GM20000 (cell line): Measurements from ENCODE around the gene FAM98C.
"Not testable (repeated sequence)": the region's sequence is repeated elsewhere in the genome, so short reads cannot be mapped to it uniquely, and the experiment has no call there.

Experiments used
- DNase-seq: peaks from one replicate; pipeline ENCODE4 v3.0.0; 2012; ENCODE audit warnings: low spot score
- TF ChIP-seq, protein P1 (sequence below): IDR thresholded peaks from 2 replicates; pipeline ENCODE4 v1.5.1; 2012; ENCODE audit warnings: mild to moderate bottlenecking, control low read depth; ENCODE audit errors: extremely low read depth, missing control alignments

Gene FAM98C

DNA sequence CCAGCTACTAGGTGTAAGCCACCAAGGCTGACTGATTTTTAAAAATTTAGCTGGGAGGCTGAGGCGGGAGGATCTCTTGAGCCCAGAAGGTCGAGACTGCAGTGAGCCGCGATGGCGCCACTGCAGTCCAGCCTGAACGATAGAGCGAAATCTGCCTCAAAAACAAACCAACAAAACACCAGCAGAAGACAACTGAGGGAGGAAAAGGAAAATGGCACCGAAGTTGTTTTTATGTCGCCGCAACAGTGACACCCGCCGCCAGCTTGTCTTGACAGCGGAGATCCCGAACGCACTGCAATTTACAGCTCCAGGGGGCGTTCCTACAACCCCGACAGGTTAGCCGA lies 298 bp upstream of the FAM98C start:
- DNase-seq, result no peak
- TF ChIP-seq, protein P1, sequence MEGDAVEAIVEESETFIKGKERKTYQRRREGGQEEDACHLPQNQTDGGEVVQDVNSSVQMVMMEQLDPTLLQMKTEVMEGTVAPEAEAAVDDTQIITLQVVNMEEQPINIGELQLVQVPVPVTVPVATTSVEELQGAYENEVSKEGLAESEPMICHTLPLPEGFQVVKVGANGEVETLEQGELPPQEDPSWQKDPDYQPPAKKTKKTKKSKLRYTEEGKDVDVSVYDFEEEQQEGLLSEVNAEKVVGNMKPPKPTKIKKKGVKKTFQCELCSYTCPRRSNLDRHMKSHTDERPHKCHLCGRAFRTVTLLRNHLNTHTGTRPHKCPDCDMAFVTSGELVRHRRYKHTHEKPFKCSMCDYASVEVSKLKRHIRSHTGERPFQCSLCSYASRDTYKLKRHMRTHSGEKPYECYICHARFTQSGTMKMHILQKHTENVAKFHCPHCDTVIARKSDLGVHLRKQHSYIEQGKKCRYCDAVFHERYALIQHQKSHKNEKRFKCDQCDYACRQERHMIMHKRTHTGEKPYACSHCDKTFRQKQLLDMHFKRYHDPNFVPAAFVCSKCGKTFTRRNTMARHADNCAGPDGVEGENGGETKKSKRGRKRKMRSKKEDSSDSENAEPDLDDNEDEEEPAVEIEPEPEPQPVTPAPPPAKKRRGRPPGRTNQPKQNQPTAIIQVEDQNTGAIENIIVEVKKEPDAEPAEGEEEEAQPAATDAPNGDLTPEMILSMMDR, result no peak

DNA sequence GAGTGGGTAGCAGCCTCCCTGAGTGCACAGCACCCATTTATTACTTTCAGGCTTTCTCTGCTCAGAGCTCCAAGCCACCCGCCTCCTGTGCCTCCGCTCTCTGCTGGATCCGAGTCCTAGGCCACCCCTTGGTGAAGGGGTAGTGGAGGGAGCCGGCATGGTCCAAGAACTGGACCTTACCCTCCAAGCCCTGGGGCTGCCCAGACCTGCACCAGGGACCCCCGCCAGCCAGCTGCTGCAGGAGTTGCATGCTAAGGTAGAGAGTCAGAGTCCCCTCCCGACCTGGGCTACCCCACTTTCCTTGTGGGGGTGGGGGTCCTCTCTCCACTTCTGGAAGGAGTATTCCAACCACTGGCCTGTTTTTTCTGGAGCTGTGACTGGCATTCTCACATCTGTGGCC lies 2.0 kb downstream of the FAM98C start:
- no peak for DNase-seq
- TF ChIP-seq, protein P1, result no peak

DNA sequence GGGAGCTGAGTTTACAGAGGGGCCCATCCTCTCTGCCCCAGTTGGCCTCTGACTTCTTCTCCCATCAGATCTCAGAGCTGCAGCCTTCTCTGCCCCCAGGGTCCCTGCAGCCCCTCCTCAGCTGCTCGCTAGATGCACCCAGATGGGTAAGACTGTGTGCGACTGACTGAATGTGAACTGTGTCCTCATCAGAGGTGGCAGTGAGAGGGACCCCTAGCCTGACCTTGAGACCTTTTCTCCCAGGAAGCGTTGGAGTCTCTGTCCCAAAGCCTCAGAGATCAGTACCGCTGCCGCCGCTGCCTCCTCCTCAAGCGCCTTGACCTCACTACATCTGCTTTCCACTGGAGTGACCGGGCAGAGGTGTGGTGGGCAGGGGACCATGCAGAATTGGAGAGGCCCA lies 2.4 kb downstream of the FAM98C start:
- TF ChIP-seq, protein P1, result no peak

DNA sequence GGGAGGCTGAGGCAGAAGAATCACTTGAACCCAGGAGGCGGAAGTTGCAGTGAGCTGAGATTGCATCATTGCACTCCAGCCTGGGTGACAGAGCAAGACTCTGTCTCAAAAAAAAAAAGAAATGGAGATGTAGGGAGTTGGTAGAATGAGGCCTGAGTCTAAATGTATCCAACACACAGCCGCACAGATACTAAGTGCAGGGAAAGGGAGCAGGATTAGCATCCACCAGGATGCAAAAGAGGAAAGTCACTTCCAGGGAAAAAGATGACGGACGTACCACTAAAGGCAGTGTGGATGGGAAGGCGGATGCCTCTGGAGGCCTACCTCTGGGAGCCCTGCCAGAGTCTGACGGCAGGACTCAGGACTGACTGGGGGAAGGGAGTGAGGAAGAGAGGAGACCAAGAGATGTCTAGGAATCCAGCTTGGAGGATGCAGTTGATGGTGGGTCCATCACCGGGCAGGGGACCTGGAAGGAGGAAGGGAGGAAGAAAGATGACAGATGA lies 6.8 kb downstream of the FAM98C start:
- DNase-seq, result no peak
- TF ChIP-seq, protein P1, result no peak

More for the DNA sequence above, 2.4 kb downstream of the FAM98C start:
- no peak for DNase-seq

DNA sequence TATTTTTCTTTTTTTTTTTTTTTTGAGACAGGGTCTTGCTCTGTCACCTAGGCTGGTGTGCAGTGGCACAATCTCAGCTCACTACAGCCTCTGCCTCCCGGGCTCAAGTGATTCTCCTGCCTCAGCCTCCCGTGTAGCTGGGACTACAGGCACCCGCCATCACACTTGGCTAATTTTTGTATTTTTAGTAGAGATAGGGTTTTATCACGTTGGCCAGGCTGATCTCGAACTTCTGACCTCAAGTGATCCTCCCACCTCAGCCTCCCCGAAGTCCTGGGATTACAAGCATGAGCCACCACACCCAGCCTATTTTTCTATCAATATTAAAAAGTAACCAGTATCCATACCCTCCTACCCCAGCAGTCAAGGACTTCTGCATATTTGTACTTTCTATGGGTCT lies 7.5 kb downstream of the FAM98C start:
- not testable (repeated sequence) for DNase-seq

DNA sequence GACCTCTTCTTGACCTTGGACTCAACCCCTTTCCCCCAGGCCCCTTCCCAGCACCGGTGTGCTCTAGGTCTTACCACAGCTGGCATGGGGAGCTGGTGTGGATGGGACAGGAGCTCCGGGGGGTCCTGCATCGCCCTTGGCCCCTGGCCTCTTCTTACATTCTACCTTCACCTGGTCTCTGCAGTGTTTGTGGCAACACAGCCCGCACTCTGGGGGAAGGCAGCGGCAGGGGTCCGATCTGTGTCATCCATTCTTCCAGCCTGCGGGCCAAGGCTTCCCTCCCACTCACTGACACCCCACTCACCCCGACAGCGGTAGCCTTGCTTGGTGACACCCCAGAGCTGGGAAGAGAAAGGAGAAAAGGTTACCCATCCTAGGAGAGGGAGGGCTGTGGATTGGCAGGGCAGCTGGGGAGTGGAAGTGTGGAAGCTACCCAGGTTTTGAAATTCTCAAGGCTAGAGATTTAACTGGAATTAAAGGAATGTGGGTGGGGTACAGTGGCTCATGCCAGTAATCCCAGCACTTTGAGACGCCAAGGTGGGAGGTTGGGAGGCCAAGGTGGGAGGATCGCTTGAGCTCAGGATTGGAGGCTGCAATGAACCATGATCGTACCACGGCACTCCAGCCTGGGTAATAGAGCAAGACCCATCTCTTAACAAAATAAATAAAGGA lies 8.3 kb downstream of the FAM98C start:
- no peak for DNase-seq
- TF ChIP-seq, protein P1, result no peak

DNA sequence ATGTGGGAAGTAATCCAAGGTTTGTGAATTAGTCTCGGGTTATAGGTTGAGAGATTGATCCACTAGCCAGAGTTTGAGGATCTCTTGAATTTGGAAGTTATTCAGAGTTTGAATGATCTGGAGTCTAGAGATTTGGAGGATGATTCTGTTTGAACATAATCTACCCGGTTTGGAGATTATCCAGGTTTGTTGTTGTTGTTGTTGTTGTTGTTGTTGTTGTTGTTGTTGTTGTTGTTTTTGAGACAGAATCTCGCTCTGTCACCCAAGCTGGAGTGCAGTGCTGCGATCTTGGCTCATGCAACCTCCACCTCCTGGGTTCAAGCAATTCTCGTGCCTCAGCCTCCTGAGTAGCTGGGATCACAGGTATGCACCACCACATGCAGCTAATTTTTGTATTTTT lies 9.0 kb downstream of the FAM98C start:
- not testable (repeated sequence) for DNase-seq

DNA sequence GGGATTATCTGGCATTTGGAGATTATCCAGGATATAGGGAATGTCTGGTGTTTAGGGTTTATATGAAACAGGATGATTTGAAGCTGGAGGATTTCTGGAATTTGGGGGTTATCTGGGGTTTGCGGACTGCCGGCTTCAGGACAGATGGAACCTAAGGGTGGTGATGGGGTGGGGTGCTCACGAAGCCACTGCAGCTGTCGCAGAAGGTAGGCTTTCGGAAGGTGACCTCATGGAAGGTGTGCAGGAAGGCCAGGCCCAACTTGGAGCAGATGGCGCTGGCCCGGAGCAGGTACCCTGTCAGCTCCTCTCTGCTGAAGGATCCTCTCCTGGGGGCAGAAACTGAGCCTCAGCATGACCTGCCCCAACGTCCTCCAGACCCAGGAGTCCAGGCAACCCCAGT lies 9.6 kb downstream of the FAM98C start:
- TF ChIP-seq, protein P1, result no peak

DNA sequence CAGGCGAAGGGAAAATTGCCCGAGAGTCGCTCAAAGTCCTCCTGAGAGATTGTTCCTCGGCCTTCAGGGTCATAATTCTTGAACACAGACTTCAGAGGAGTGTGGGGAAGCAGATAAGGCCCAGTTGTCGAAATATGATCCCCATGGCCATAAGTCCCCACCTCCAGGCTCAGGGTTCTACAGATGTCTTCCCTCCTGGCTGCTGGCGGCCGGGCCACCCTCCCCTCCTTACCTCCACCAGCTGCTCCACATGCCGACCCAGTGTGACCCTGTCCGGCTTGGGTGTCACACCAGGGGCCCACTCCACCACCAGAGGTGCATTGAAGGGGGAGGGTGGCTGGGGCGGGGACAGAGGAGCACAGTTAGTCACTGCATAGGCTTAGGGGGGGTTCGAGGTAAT lies 10.1 kb downstream of the FAM98C start:
- no peak for DNase-seq
- TF ChIP-seq, protein P1, result no peak

More for the DNA sequence above, 9.6 kb downstream of the FAM98C start:
- DNase-seq, result no peak
